ENCODE measurements around the gene BICC1. TPM values are rescaled to one million over a fixed set of nuclear protein-coding genes. Genes with fewer than 3 reads are reported as not detected.
"Not testable (repeated sequence)": the region's sequence is repeated elsewhere in the genome, so short reads cannot be mapped to it uniquely, and the experiment has no call there.

BICC1 gene
- total RNA-seq, 1 donor from 2014 or later = 150 TPM

- no peak for TF ChIP-seq CTCF (conservative IDR thresholded peaks at IDR 0.05; ENCODE audit: low read depth, low read length)
- H3K4me3 ChIP-seq (ENCODE audit: low read depth, low read length) = no peak overlapping the region
- no peak for DNase-seq (ENCODE audit: low read depth)
These were observed 332.0 kb downstream of the BICC1 start for GRCh38 chr10:58844680-58845079.

GRCh38 chr10:58846856-58847255 is 334.2 kb downstream of the BICC1 start:
- H3K4me3 ChIP-seq (ENCODE audit: low read depth, low read length) = no peak overlapping the region
- DNase-seq (ENCODE audit: low read depth) = no peak
- no peak for TF ChIP-seq CTCF (conservative IDR thresholded peaks at IDR 0.05; ENCODE audit: low read depth, low read length)

GRCh38 chr10:58851606-58852005 is 338.9 kb downstream of the BICC1 start:
- H3K4me3 ChIP-seq (ENCODE audit: low read depth, low read length) = no peak overlapping the region
- TF ChIP-seq CTCF (conservative IDR thresholded peaks at IDR 0.05; ENCODE audit: low read depth, low read length) = no peak
- peak; percentile 77 for DNase-seq (ENCODE audit: low read depth)

GRCh38 chr10:58853668-58854067 is 341.0 kb downstream of the BICC1 start:
- no peak for DNase-seq (ENCODE audit: low read depth)
- TF ChIP-seq CTCF (conservative IDR thresholded peaks at IDR 0.05; ENCODE audit: low read depth, low read length) = no peak
- H3K4me3 ChIP-seq (ENCODE audit: low read depth, low read length) = no peak overlapping the region

GRCh38 chr10:58854811-58855210 is 342.1 kb downstream of the BICC1 start:
- no peak for TF ChIP-seq CTCF (conservative IDR thresholded peaks at IDR 0.05; ENCODE audit: low read depth, low read length)
- DNase-seq (ENCODE audit: low read depth) = no peak
- no peak overlapping the region for H3K4me3 ChIP-seq (ENCODE audit: low read depth, low read length)

- peak; percentile 98 for DNase-seq (ENCODE audit: low read depth)
- no peak overlapping the region for H3K4me3 ChIP-seq (ENCODE audit: low read depth, low read length)
- no peak for TF ChIP-seq CTCF (conservative IDR thresholded peaks at IDR 0.05; ENCODE audit: low read depth, low read length)
These were observed 344.0 kb downstream of the BICC1 start for GRCh38 chr10:58856508-58857240.

- no peak for DNase-seq (ENCODE audit: low read depth)
These were observed 344.7 kb downstream of the BICC1 start for GRCh38 chr10:58857251-58857805.

GRCh38 chr10:58858123-58858522 is 345.5 kb downstream of the BICC1 start:
- H3K4me3 ChIP-seq (ENCODE audit: low read depth, low read length); DNase-seq (ENCODE audit: low read depth): not testable (repeated sequence)

More at GRCh38 chr10:58857251-58857805, 344.7 kb downstream of the BICC1 start:
- TF ChIP-seq CTCF (conservative IDR thresholded peaks at IDR 0.05; ENCODE audit: low read depth, low read length) = no peak
- no peak overlapping the region for H3K4me3 ChIP-seq (ENCODE audit: low read depth, low read length)

All from epithelial cell of proximal tubule (primary cell).